ENCODE results near the gene MTSS2.

MTSS2 gene

GRCh38 chr16:70687102-70687511 lies 1.3 kb upstream of the MTSS2 start:
- DNase-seq (ENCODE audit: low read depth in 2 of 2): no peak

GRCh38 chr16:70686376-70687101 lies 686 bp upstream of the MTSS2 start:
- DNase-seq (ENCODE audit: low read depth in 2 of 2): no peak

- no peak for DNase-seq (ENCODE audit: low read depth in 2 of 2)
Measured at GRCh38 chr16:70685061-70685937, 554 bp downstream of the MTSS2 start.

- DNase-seq (ENCODE audit: low read depth in 2 of 2): no peak
Measured at GRCh38 chr16:70684146-70685060, 1.4 kb downstream of the MTSS2 start.

- DNase-seq (ENCODE audit: low read depth in 2 of 2): no peak
Measured at GRCh38 chr16:70683146-70683944, 2.5 kb downstream of the MTSS2 start.

GRCh38 chr16:70682239-70683145 lies 3.4 kb downstream of the MTSS2 start:
- DNase-seq (ENCODE audit: low read depth in 2 of 2): no peak

GRCh38 chr16:70681382-70682238 lies 4.2 kb downstream of the MTSS2 start:
- DNase-seq (ENCODE audit: low read depth in 2 of 2): no peak

- no peak for DNase-seq (ENCODE audit: low read depth in 2 of 2)
Measured at GRCh38 chr16:70680495-70681381, 5.1 kb downstream of the MTSS2 start.

- DNase-seq (ENCODE audit: low read depth in 2 of 2): no peak
Measured at GRCh38 chr16:70679671-70680494, 6.0 kb downstream of the MTSS2 start.

GRCh38 chr16:70678898-70679670 lies 6.8 kb downstream of the MTSS2 start:
- no peak for DNase-seq (ENCODE audit: low read depth in 2 of 2)

- no peak for DNase-seq (ENCODE audit: low read depth in 2 of 2)
Measured at GRCh38 chr16:70678121-70678897, 7.5 kb downstream of the MTSS2 start.

- DNase-seq (ENCODE audit: low read depth in 2 of 2): no peak
Measured at GRCh38 chr16:70677499-70678120, 8.2 kb downstream of the MTSS2 start.

- no peak for DNase-seq (ENCODE audit: low read depth in 2 of 2)
Measured at GRCh38 chr16:70676675-70677498, 9.0 kb downstream of the MTSS2 start.

GRCh38 chr16:70675851-70676513 lies 9.9 kb downstream of the MTSS2 start:
- no peak for DNase-seq (ENCODE audit: low read depth in 2 of 2)

Measured in stimulated activated CD8-positive, alpha-beta memory T cell treated with anti-CD3 and anti-CD28 coated beads, Interleukin-7, amount 100 ng/mL, for 4 hours (primary cell).